GM19438 (cell line): ENCODE measurements around the gene IL1F10.

ENCODE experiments used
- ATAC-seq: cut with Tn5 transposase; IDR thresholded peaks from one replicate; pipeline ENCODE4 v1.9.1; 2021; ENCODE audit warnings: low read depth; ENCODE audit not compliant: unreplicated experiment

Gene IL1F10

DNA sequence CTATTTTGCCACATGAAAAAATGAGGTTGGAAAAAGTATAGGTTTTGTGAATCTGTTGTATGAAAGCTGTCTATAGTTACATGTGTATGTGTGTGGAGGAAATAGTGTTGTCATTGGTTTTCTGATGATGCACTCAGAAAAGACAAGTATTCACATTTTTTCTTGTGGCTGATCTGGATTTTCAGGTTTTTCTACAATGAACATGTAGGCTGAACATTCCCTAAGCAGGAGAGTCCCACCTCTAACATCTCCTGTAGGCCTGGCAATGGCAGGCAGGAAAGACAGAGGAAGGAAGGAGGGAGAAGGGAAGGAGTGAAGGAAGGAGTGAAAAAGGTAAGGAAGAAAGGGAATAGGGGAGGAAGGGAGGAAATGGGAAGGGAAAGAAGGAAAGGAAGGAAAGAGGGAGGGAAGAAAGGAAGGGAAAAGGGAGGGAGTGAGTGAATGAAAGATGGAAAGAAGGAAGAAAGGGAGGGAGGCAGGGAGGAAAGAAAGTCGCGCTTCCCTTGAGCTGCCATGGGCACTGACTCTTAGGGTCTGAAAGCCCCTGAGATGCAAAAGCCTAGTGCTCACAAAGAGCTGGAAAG lies 9.3 kb upstream of the IL1F10 start:
- ATAC-seq = no peak

DNA sequence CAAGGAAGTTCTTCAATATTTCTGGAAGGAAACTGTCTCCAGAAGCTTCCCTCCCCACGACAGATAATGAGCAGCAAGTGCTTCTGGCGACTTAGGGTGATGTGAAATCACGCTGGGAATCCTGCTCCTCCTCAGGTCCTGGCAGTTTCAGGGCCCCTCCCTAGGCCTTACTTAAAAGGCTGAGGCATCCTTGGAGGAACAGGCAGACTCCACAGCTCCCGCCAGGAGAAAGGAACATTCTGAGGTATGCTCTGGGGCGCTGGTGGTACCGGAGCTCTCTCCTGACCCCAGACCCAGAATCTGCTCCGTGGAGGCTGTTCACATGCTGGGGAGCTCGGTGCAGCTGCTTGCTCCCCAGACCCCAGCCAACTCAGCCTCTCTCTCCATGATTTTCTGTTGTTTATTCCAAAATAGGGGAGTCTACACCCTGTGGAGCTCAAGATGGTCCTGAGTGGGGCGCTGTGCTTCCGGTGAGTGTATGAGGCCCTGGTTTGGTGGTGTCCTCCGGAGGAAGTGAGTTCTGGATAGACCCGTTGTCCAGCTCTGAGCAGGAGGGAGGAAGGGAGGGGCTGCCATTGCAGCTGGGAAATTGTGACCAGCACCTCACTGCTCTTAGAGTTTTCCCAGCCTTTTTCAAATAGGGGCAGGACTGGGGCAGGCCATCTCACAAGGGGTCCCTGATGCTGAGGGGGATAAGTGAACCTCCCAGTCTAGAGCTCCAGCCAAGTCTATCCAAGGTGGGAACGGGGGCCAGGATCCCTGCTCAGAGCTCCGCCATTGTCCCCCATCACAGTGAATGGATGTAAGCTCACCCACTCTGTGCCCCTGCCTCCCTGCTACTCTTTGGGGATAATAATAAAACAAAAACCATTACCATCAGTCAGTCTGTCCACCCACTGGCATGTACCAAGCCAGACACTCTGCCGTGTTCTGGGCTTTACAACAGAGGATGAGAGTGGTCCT lies 8.5 kb upstream of the IL1F10 start, which contains the start of gene IL36RN:
TSS of gene IL36RN (plus strand) at position 201 of the 963 bp plus-strand sequence. CDS start at position 442, 241 bp downstream.
- no peak for ATAC-seq

DNA sequence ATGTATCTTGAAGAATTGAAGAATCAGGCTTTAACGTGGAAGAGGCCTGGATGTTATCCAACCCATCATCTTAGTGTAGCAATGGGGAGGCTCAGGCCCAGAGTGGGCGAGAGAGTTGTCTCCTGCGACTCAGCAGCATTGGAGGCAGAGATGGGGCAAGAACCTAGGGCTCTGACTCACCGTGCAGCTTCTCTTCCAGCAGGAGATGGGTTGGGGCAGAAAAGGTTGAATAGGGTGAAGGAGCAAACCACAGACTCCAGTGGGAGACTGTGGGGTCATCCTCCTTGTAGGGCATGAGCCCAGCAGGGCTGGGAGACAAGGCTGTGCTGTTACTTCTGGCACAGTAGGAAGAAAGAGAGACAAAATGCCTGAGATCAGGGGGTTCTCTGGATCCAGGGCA lies 7.4 kb upstream of the IL1F10 start:
- no peak for ATAC-seq

DNA sequence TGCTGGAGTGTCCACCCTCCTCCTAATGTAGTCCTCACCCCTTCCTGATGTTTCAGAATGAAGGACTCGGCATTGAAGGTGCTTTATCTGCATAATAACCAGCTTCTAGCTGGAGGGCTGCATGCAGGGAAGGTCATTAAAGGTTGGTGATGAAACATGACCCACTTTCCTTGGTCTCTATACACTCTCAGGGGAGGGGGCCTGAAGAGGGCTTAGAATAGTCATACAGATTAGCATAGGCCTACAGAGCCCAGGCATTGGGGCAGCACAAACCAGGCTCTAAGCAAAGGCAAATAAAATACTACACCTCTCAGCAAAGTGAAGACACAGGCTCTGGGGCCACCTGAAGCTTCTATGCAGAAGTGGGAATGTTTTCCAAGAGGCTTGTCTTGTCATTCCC lies 7.0 kb upstream of the IL1F10 start:
- no peak for ATAC-seq

DNA sequence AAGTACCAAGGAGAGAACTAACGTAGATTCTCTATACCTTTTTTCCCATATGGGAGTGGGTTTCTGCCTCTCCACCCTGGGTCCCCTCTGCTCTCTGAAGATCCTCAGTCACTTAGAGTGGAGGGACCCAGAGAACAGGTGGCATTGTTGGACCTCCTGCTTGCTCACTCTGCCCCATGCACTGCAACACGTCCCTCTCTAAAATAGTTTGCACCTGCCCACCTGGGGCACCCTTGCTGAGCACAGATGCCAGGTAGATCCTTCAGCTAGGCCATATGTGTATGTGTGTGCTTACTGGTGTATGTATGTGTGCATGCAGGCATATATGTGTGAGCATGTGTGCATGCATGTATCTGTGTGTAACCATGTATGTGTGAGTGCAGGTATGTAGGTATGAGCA lies 6.5 kb upstream of the IL1F10 start:
- ATAC-seq = no peak

DNA sequence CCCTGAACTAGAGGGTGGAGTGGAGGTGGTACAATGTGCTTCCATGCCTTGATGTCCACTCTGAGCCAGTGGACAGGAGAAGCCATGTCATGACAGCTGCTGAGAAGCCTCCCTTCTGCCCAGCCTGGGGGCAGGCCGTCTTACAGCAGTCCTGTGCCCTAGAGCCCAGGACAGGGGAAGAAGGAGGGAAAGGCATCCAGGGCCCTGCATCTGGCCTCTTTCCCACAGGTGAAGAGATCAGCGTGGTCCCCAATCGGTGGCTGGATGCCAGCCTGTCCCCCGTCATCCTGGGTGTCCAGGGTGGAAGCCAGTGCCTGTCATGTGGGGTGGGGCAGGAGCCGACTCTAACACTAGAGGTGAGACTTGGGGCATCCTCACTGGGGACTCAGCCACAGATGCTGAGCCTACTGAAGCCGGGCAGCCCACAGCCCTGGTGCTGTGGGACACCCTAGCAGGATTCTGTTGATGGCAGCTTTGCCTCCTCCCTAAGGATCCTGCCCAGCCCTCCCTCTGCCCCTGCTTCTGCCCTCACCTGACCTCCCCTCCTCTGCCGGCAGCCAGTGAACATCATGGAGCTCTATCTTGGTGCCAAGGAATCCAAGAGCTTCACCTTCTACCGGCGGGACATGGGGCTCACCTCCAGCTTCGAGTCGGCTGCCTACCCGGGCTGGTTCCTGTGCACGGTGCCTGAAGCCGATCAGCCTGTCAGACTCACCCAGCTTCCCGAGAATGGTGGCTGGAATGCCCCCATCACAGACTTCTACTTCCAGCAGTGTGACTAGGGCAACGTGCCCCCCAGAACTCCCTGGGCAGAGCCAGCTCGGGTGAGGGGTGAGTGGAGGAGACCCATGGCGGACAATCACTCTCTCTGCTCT lies 5.6 kb upstream of the IL1F10 start:
- ATAC-seq = no peak

DNA sequence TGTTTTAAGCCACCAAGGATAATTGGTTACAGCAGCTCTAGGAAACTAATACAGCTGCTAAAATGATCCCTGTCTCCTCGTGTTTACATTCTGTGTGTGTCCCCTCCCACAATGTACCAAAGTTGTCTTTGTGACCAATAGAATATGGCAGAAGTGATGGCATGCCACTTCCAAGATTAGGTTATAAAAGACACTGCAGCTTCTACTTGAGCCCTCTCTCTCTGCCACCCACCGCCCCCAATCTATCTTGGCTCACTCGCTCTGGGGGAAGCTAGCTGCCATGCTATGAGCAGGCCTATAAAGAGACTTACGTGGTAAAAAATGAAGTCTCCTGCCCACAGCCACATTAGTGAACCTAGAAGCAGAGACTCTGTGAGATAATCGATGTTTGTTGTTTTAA lies 3.5 kb upstream of the IL1F10 start:
- no peak for ATAC-seq

DNA sequence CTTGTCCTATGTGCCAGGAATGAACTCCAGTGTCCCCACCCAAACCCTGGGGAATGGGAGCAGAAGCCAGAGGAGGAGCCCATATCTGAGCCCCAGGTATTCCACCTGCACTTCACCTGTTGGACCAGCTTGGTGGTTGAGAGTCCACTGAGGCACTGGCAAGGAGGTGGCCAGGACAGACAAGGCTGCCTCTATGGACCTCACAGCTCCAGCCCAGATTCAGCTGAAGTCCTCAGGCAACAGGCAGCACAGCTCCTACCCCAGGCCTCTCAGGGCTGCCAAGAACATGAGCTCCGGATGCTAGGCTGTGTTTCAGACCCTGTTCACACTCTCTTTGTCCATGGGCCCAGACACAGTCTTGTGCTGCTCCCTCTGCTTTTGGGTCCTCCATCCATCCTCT lies 2.9 kb upstream of the IL1F10 start:
- no peak for ATAC-seq

DNA sequence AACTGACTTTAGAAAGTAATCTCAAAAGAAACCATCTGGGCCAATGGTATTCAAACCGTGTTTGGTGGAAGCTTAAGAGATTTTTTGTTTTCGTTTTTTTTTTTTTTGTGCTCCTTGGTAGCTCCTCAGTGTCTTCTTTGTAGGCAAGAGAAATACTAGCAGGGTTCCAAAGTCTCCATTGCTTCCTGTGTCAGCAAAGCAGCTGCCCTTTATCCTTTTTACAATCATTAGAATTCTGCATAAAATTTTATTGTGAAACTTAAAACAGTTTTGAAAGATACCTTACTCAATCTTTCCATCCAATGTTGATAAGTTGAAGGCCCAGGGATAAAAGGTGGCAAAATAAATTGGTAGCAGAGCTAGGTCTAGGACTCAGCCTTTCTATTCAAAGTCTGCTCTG lies 479 bp downstream of the IL1F10 start:
- ATAC-seq = no peak

DNA sequence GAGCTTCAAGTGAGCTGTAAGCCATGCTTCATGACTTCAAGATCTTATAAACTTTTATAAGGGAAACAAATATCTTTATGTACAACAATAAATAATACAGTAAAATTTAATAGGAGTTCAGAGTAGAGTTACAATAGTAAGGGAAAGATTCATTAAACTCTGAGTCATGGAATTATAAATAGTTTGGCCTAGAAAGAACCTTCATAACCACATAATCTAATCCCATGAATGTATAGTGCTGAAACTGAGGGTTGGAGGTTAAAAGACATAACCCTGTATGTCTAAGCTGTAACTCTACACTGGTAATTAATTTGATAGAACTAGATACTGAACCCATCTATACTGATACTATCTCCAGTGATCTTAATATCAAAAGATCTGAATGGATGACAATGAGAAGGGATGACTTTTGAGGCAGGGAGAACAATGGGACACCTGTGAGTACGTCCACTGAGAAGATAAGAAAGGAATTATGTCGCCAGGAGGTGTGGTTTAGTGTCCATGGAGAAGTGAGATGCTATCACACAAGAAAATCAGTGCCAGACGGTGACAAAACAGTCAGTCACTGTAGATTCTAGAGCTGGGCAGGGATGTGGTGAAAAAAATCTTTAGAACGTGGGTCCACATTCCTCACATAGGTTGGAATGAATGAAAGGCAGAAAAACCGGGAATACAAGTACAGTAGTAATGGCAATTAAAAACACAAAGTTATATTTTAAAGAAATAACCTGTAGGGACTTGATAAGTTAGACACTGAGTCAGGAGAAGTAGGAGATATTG lies 1.1 kb downstream of the IL1F10 start:
- ATAC-seq = no peak

DNA sequence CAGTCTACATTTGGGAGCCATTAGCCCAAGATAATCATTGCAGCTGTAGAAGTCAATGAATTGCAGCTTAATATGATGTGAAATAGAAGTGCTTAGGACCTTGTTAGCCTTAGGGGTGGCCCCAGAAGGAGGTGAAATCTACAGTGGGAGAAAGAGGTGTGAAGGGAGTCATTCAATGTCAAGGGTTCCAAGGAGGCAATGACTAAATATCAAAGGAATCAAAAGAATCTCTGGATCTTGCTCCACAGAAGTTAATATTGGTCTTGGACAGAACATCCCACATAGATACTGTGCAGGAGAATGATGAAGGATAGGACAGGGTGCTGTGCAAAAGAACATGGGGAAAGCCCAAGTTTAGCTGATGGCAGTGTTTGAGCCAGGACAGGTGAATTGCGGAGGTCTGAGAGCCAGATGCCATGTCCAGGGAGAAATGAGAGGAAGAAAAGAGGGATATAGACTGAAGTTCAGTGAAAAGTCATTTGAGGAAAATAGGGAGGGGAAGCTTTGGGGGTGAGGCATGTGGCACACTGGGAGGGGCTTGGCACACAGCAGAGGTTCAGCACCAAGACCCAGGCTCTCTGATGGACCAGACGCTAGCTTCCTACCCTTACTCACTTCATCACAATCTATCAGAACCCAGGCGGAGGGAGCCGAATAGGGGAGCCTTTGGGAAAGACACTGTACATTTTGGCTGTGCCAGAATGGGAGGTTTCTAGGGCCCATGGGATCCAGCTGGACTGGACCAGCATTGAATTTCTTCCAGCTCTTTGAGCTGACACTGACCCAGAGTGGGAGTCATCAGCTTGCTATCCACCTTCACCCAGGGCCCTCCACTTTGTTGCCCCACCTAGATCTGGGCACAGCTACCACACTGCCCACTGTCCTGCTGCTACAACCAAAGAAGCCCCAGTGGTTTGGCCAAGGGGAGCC lies 2.2 kb downstream of the IL1F10 start:
- no peak for ATAC-seq

DNA sequence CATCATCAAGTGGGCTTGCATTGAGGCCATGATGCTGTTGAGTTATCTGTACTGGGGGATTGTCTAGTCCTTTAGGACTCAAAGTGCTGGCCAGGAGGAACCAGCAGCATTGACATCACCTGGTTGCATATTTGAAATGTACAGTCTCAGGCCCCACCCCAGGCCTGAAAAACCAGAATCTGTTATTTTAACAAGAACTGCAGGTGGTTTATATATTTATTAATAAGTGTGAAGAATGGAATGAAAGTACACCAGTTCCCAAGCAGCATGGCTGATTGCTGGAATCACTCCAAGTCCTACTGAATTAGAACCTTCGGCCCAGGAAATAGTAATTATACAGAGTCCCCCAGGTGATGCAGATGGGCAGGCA lies 2.8 kb downstream of the IL1F10 start:
- ATAC-seq = no peak

DNA sequence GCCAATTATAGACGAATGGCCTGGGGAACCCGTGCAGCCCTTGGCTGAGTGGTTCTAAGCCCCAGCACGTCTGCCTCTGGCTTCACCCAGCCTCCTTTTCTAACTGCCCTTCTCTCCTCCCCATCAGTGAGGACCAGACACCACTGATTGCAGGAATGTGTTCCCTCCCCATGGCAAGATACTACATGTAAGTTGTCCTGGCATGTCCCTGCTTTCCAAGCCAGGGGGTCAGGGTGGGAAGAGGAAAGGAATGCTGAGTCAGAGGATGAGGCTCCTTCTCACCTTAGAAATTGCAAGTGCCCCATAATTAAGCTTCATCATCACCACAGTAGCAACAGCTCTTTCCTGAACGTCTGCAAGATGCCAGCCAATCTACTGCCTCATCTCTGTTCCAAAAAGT lies 4.8 kb downstream of the IL1F10 start:
- no peak for ATAC-seq

DNA sequence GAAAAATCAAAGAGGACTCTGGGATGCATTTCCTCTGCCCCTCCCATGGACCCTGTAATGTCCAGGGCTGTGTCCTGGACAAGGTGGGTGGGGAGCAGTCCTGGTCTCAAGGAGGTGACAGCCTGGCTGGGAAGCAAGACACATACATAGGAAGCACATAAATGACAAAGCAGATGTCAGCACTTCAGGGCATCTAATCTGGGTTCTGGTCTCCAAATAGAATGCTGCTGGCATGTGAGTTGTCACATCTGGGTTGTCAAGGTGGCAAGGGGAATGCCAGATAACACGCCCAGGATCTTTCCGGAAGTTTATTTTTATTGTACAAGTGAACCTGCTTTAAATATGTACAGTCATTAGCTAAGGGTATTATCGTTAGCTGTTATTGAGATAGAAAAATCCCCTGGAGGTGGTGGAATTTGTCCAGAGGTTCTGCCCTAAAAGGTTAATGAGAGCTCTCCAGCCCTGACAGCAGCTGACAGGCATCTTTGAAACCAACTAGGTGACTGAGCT lies 5.6 kb downstream of the IL1F10 start:
- no peak for ATAC-seq

DNA sequence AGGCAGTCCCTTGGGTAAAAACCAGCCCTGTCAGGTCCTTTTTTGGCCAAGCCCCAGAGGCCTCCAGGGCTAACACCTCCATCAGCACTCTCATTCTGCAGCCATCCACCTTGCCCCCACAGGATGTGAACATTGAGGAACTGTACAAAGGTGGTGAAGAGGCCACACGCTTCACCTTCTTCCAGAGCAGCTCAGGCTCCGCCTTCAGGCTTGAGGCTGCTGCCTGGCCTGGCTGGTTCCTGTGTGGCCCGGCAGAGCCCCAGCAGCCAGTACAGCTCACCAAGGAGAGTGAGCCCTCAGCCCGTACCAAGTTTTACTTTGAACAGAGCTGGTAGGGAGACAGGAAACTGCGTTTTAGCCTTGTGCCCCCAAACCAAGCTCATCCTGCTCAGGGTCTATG lies 7.3 kb downstream of the IL1F10 start:
- no peak for ATAC-seq

DNA sequence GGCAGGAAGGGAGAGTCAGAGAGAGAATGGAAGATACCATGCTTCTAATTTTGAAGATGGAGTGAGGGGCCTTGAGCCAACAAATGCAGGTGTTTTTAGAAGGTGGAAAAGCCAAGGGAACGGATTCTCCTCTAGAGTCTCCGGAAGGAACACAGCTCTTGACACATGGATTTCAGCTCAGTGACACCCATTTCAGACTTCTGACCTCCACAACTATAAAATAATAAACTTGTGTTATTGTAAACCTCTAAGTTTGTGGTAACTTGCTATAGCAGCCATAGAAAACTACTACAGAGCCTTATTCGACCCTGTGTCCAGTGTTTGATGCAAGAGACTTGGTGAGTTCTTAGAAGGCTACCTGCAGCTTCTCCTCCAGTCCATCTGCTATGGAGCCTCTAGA lies 7.8 kb downstream of the IL1F10 start:
- ATAC-seq = no peak

DNA sequence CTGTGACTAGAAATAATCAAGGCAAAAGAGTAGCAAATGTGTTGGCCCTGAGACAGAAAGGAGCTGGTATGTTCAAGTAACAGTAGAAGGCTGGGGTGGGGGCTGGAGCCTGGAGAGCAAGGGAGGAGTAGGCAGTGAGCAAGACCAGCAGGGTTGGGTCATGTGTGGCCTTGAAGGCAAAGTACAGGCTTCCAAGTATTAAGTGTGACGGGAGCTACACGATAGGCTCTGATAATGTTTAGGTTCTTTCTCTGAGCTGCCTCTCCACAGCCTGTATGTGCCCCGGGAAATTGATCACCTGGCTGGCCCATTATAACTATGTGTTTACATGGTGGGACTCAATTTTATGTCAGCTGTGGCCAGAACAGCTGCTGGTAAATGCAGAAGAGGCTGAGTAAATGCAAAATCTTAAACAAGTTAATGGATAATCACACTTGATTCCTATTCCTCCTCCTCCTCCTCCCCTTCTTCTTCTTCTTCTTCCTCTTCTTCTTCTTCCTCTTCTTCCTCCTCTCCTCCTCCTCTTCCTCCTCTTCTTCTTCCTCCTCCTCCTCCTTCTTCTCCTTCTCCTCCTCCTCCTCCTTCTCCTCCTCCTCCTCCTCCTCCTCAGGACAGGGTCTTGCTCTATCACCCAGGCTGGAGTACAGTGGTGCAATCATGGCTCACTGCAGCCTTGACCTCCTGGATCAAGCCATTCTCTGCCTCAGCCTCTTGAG lies 9.3 kb downstream of the IL1F10 start:
- ATAC-seq = no peak

DNA sequence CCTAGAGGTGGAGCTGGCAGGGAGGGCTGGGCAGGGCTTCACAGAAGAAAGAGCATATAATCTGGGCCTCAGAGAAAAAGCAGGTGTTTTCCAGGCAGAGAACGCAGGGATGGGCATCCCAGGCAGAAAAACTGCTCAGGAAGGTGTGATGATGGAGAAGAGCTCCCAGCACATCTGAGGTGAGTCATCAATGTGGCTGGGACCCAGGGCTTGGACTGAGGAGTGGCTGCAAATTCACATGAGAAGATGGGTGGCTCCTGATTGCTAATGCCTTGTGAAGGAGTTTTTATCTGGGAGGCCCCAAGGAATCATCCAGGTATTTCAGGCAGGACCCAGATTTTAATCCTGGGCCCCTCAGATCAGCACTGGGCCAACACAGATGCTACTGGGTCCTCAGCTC lies 10.2 kb downstream of the IL1F10 start:
- no peak for ATAC-seq
